Caco-2 (cell line): ENCODE data around the gene PFKFB3. TPM values are rescaled to one million over a fixed set of nuclear protein-coding genes. Genes with fewer than 3 reads are reported as not detected.

ENCODE experiments used
- BruUV-seq: library from RNA; stranded (reverse); fragments of 400-500 nt; replicated peaks from 2 replicates; lab custom pipeline; 2021; lab: Mats Ljungman, UMichigan
- CTCF ChIA-PET: fragments of 300-600 bp; sonication (Branson Sonifier 250); formaldehyde crosslinking; loops from one replicate; lab custom pipeline; 2022; ENCODE audit warnings: antibody characterized with exemption; lab: Charles Lee
- POLR2A ChIA-PET: fragments of 300-600 bp; sonication (Branson Sonifier 250); formaldehyde crosslinking; loops from one replicate; lab custom pipeline; 2022; ENCODE audit warnings: antibody characterized with exemption; lab: Charles Lee
- DNase-seq, 2 experiments: peaks; one replicate each; pipeline versions ENCODE4 v3.0.0 to v3.0.0-alpha.2; 2020 to 2022
- H3K27me3 ChIP-seq: replicated peaks from 2 replicates; pipeline ENCODE4 v1.6.0; 2011; ENCODE audit warnings: low read length; ENCODE audit not compliant: control insufficient read depth, insufficient read depth
- H3K36me3 ChIP-seq: 2 replicates; pipeline ENCODE4 v1.5.1; 2011; ENCODE audit warnings: low read length; ENCODE audit not compliant: control insufficient read depth, insufficient read depth
- H3K4me1 ChIP-seq: fragments of 250-450 bp; sonication (Bioruptor Pico); 2 replicates; pipeline ENCODE4 v1.5.1; 2020; ENCODE audit warnings: mild to moderate bottlenecking
- H3K4me3 ChIP-seq: 2 replicates; pipeline ENCODE4 v1.5.1; 2011; ENCODE audit warnings: low read depth, mild to moderate bottlenecking, control low read depth, low read length
- H3K9me3 ChIP-seq: fragments of 250-450 bp; sonication (Bioruptor Pico); 2 replicates; pipeline ENCODE4 v1.5.1; 2020; ENCODE audit warnings: mild to moderate bottlenecking, moderate library complexity
- H3K27ac Mint-ChIP-seq: one replicate; pipeline ENCODE4 v1.8.0; 2022; ENCODE audit warnings: mixed read lengths; ENCODE audit not compliant: unreplicated experiment
- H3K27me3 Mint-ChIP-seq: one replicate; pipeline ENCODE4 v1.8.0; 2022; ENCODE audit warnings: mixed read lengths; ENCODE audit not compliant: insufficient read depth, unreplicated experiment
- H3K36me3 Mint-ChIP-seq: one replicate; pipeline ENCODE4 v1.8.0; 2022; ENCODE audit warnings: mild to moderate bottlenecking, mixed read lengths; ENCODE audit not compliant: insufficient read depth, unreplicated experiment
- H3K4me1 Mint-ChIP-seq: one replicate; pipeline ENCODE4 v1.8.0; 2022; ENCODE audit warnings: low read depth, mixed read lengths; ENCODE audit not compliant: unreplicated experiment
- H3K4me3 Mint-ChIP-seq: one replicate; pipeline ENCODE4 v1.8.0; 2022; ENCODE audit warnings: mild to moderate bottlenecking, moderate library complexity, mixed read lengths; ENCODE audit not compliant: unreplicated experiment
- H3K9me3 Mint-ChIP-seq: one replicate; pipeline ENCODE4 v1.8.0; 2022; ENCODE audit warnings: mixed read lengths; ENCODE audit not compliant: unreplicated experiment
- CTCF ChIP-seq, 2 experiments: fragments of 200-600 bp in 1 of 2; IDR thresholded peaks; 1 replicate in 1 of 2; 2 replicates in 1 of 2; pipeline versions ENCODE4 v1.5.1 to v1.8.0; 2011 to 2022; ENCODE audit warnings: antibody characterized with exemption in 1 of 2, control low read depth in 1 of 2, inconsistent platforms in 1 of 2, low read depth in 1 of 2, low read length in 1 of 2, mild to moderate bottlenecking in 1 of 2, moderate library complexity in 1 of 2; ENCODE audit not compliant: insufficient read depth in 1 of 2, severe bottlenecking in 1 of 2, unreplicated experiment in 1 of 2
- intact Hi-C: fragments of 100-400 bp; cut with micrococcal nuclease; formaldehyde crosslinking; loops from one replicate; pipeline ENCODE4 v1.10.0; 2022; ENCODE audit not compliant: unreplicated experiment
- total RNA-seq: library from RNA; stranded (reverse); gene quantifications from 2 replicates; pipeline ENCODE4 v1.2.3, GENCODE V29; 2022

Gene PFKFB3
- total RNA-seq, 1 experiment from 2014 or later, result 33.0 TPM

DNA sequence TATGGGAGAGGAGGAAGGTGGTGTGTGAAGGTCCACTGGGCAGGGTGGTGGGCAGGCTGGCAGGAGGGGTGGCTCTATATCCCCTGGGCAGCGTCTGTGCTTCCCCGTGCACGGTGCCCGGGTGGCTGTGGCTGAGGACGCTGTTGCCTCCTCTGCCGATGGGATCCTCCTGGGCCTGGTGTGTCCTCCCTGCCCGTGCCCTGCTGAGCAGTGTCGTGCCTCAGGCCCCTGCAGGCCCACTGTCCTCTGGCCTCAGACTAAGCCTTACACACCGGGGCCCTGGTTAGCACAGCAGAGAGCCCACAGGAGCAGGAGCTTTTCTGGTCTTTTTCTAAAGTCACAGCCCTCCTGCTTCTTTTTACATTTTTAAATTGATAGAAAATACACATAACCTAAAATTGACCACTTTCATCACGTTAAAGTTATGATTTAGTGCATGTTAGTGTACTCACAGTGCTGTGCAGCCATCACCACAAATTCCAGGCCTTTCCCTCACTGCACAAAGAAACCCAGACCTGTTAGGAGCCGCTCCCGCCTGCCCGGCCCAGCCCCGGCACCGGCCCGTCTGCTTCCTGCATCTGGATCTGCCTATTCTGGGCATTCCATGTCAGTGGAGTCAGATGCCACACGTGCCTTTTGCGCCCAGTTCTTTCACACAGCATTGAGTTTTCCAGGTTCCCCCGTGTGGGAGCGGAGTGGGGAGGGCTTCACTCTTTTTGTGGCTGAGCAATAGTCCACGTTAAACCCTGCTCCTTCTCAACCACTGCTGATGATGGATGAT, 19.4 kb downstream of the PFKFB3 start:
- intact Hi-C loops, result no loop called here
- no peaks in the 10 kb centered on the region for H3K27me3 ChIP-seq
- DNase-seq, result no peak
- no peaks in the 10 kb centered on the region for H3K9me3 Mint-ChIP-seq
- no peak overlapping the region for H3K27ac Mint-ChIP-seq
- H3K4me1 ChIP-seq, result no peaks in the 10 kb centered on the region
- H3K36me3 Mint-ChIP-seq, result peaks cover 46% of the 10 kb centered on the region
- peaks cover 16% of the 10 kb centered on the region for H3K36me3 ChIP-seq
- H3K27me3 Mint-ChIP-seq, result no peaks in the 10 kb centered on the region
- CTCF ChIA-PET, result no interaction called here
- TF ChIP-seq CTCF (IDR thresholded peaks at IDR 0.05; ENCODE audit: insufficient read depth in 1 of 2, low read depth in 1 of 2, low read length in 1 of 2, severe bottlenecking in 1 of 2, unreplicated experiment in 1 of 2), result no peak
- no peaks in the 10 kb centered on the region for H3K4me1 Mint-ChIP-seq
- POLR2A ChIA-PET, result no interaction called here
- no peaks in the 10 kb centered on the region for H3K9me3 ChIP-seq
- no TSS peak for BruUV-seq
- H3K4me3 ChIP-seq, result no peak overlapping the region
- no peak overlapping the region for H3K4me3 Mint-ChIP-seq

GRCh38 chr10:6222755-6223154, 20.0 kb downstream of the PFKFB3 start:
- Histone ChIP-seq H3K36me3 (peaks cover 16% of the 10 kb centered on the region), H3K9me3 (no peaks in the 10 kb centered on the region), H3K27me3 (no peaks in the 10 kb centered on the region), H3K4me1 (no peaks in the 10 kb centered on the region), H3K4me3 (no peak overlapping the region)
- Mint-ChIP-seq H3K36me3 (peaks cover 46% of the 10 kb centered on the region), H3K9me3 (no peaks in the 10 kb centered on the region), H3K27me3 (no peaks in the 10 kb centered on the region), H3K4me3 (no peak overlapping the region), H3K4me1 (no peaks in the 10 kb centered on the region), H3K27ac (no peak overlapping the region)
- no peak for DNase-seq
- ChIA-PET POLR2A (no interaction called here), CTCF (interaction anchor here (1.5 kb wide), 1 partner anchor 20 kb away, joined by 3 read pairs; the partner anchor contains the start of gene PFKFB3)
- TF ChIP-seq CTCF (IDR thresholded peaks at IDR 0.05; ENCODE audit: insufficient read depth in 1 of 2, low read depth in 1 of 2, low read length in 1 of 2, severe bottlenecking in 1 of 2, unreplicated experiment in 1 of 2), result no peak
- no TSS peak for BruUV-seq
- intact Hi-C loops, result no loop called here

GRCh38 chr10:6223981-6224380, 21.2 kb downstream of the PFKFB3 start:
- Histone ChIP-seq H3K36me3 (peaks cover 16% of the 10 kb centered on the region), H3K27me3 (no peaks in the 10 kb centered on the region), H3K4me1 (no peaks in the 10 kb centered on the region), H3K9me3 (no peaks in the 10 kb centered on the region), H3K4me3 (no peak overlapping the region)
- no TSS peak for BruUV-seq
- Mint-ChIP-seq H3K9me3 (no peaks in the 10 kb centered on the region), H3K4me1 (no peaks in the 10 kb centered on the region), H3K27me3 (no peaks in the 10 kb centered on the region), H3K27ac (no peak overlapping the region), H3K4me3 (no peak overlapping the region), H3K36me3 (peaks cover 39% of the 10 kb centered on the region)
- ChIA-PET POLR2A (no interaction called here), CTCF (interaction anchor here (1.3 to 1.5 kb wide), 2 partner anchors 22 to 178 kb away, joined by 3 to 4 read pairs; partner anchors contain the start of gene PFKFB3)
- intact Hi-C loops, result no loop called here
- no peak for DNase-seq
- no peak for TF ChIP-seq CTCF (IDR thresholded peaks at IDR 0.05; ENCODE audit: insufficient read depth in 1 of 2, low read depth in 1 of 2, low read length in 1 of 2, severe bottlenecking in 1 of 2, unreplicated experiment in 1 of 2)
